Measurements from ENCODE around the gene SPAG16.

SPAG16 gene

DNA sequence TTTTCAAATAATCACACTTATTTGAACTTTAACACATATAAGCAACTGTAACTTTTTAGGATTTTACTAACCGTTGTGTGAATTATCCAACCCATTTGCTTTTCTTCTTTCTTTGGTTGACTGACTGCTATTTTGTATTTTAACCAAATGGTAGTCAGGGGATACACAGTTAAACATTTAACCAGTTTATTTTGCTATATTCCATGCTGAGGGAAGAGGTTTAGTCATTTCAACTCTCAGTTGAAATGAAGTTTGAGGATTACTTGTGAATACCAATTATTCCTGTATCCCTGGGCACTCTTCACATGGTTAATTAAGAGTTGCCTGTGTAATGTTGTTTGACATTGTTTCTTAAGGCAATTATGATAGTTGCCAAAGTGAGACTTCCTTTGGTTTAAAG is 1.9 kb downstream of the SPAG16 start:
- no peak overlapping the region for H3K27ac ChIP-seq
- TF ChIP-seq ZFX (IDR thresholded peaks at IDR 0.05) = no peak
- TF ChIP-seq, protein P1, sequence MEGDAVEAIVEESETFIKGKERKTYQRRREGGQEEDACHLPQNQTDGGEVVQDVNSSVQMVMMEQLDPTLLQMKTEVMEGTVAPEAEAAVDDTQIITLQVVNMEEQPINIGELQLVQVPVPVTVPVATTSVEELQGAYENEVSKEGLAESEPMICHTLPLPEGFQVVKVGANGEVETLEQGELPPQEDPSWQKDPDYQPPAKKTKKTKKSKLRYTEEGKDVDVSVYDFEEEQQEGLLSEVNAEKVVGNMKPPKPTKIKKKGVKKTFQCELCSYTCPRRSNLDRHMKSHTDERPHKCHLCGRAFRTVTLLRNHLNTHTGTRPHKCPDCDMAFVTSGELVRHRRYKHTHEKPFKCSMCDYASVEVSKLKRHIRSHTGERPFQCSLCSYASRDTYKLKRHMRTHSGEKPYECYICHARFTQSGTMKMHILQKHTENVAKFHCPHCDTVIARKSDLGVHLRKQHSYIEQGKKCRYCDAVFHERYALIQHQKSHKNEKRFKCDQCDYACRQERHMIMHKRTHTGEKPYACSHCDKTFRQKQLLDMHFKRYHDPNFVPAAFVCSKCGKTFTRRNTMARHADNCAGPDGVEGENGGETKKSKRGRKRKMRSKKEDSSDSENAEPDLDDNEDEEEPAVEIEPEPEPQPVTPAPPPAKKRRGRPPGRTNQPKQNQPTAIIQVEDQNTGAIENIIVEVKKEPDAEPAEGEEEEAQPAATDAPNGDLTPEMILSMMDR (conservative IDR thresholded peaks at IDR 0.05) = no peak

DNA sequence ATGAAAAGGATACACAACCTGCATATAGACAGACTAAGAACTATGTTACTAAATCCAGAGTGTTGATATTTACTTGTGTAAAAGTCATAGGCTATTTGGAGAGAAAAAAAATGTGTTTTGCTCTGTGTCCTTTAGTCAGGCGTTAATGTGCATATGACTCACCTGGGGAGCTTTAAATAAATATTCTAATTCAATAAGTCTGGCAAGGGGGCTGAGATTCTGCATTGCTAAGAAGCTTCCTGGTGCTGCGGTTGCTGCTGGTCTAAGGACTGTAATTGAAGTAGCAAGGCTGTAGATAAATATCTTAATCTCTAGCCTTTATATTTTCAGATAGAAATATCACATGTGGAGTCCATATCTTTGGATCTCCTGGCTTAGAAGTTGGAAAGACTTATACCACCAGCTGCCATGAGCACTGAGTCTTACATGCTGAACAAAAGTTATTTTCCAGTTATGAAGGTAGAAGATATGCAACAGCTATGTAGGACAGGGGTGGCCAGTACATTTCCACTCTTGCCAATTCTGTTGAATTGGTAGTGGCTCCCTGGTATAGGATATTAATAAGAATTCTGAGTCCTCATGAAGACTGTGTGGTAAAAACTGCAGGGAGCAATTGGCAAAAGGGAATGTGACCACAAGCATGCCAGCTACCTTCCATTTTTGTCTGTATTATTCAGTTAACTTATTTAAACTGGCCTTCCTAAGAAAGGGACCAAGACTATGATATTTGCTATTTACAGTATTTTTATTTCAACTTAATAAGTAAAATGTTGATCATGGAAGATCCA is 4.8 kb downstream of the SPAG16 start:
- H3K27ac ChIP-seq = no peak overlapping the region
- TF ChIP-seq, protein P1 (conservative IDR thresholded peaks at IDR 0.05) = no peak
- TF ChIP-seq ZFX (IDR thresholded peaks at IDR 0.05) = no peak

DNA sequence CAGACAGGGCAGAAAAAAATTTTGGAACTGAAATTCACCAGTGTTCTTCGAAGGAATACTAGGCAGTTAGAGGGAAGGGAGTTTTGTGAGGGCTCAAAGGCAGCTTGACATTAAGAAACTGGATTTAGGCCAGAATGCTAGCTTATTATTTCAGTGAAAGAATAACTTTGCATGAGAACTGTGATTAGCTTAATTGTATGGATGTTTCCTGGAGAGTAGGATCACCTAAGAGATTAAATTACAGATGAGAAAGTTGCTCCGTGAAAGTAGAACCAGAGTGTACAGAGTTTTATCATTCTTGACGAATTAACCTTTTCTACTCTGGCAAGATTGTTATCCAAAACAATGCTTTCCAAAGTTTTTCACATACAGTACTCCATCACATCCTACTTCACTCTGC is 6.2 kb downstream of the SPAG16 start:
- TF ChIP-seq, protein P1 (conservative IDR thresholded peaks at IDR 0.05) = no peak
- TF ChIP-seq ZFX (IDR thresholded peaks at IDR 0.05) = no peak
- H3K27ac ChIP-seq = no peak overlapping the region

DNA sequence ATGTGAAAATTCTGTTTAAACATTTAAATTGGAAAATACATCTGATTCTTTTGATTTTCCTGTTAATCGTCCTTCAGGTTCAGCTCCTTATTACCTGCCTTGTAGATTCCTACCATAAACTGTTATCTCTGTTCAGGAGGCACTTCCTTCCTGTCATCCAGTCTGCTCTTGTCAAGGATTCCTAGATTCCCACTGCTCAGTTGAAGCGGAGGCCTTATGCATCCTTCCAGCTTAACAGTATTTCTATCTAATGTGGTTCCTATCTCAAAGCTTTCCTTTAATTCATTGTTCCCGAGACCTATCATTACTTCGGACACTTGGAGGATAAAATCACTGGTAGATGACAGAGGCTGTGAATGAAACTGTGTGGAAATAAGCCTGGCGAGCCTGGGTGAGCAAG is 12.0 kb downstream of the SPAG16 start:
- H3K27ac ChIP-seq = no peak overlapping the region
- TF ChIP-seq, protein P1 (conservative IDR thresholded peaks at IDR 0.05) = no peak
- TF ChIP-seq ZFX (IDR thresholded peaks at IDR 0.05) = no peak

DNA sequence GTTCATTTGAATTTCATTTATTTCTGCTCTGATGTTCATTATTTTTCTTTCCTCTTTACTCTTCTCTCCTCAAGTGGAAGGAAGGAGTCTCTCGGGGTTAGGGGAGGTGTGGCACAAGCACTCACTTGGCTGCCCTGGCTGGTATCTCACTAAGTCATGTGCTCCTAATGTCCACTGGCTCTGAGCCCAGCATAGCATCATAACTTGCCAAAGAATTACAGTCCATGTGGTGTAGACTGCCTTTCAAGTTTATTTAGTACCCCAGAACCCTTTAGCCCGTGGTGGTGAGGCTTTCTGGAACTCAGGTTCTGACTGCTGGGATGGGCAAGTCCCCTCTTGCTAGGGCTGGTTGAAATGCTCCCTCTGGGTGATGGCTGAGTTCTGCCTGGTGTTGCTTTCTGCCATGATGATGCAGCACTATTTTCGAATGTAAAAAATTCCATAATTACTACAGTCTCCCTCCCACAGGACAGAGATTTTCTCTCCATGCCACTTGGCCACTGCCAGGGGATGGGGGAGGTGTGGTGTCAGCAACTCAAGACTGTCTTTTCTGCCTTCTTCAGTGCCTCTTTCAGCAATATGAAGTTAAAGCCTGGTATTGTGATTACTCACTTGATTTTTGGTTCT is 22.2 kb downstream of the SPAG16 start:
- TF ChIP-seq ZFX (IDR thresholded peaks at IDR 0.05) = no peak
- TF ChIP-seq, protein P1 (conservative IDR thresholded peaks at IDR 0.05) = no peak

DNA sequence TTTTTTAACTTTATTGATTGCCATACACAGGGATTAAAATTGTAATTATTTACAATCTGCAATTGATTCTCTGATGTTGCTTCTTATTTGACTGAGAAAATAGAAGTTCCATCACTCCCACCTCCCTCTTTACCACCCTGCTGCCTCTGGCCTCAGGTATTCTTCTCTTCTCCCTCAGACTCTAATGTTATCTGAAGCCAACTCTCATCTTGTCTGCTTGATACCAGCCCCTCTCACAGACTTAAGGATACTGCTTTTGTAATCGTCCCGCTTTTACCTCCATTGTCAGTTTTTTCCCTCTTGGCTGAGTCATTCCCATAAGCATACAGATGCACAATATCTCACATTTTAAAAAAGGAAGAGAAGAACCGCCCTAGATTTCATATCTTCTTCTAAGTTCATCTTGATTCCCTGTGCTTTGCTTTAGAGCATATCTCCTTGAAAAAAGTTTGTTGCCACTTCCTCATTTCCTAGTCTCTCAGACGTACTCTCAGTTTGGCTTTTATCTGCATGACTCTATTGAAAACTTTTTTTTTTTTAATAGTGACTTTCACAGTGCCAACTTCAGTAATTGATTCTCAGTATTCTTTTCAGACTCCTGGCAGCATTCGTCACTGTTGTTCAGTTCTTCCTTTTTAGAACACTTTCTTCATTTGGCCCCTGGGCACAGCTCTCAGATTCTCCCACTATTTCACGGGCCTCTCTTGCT is 31.1 kb downstream of the SPAG16 start:
- peak overlapping the region; percentile 75; the same call in 1 of the 2 replicates for H3K27ac ChIP-seq
- TF ChIP-seq, protein P1 (conservative IDR thresholded peaks at IDR 0.05) = no peak
- TF ChIP-seq ZFX (IDR thresholded peaks at IDR 0.05) = no peak

More for the DNA sequence above, 22.2 kb downstream of the SPAG16 start:
- H3K27ac ChIP-seq = 0 out of 2 replicates have a peak overlapping the region, but pooled peaks have one; percentile 27
